CD14-positive monocyte (primary cell): ENCODE data around the gene KLHL17. TPM values are rescaled to one million over a fixed set of nuclear protein-coding genes. Genes with fewer than 3 reads are reported as not detected.

ENCODE experiments used
- DNase-seq, 3 donors: peaks; one replicate each; pipeline ENCODE4 v3.0.0-alpha.2; 2011 to 2022
- H2AFZ ChIP-seq: 2 replicates; pipeline ENCODE4 v1.6.0; 2012; ENCODE audit warnings: mild to moderate bottlenecking, low read depth, low read length, inconsistent platforms; ENCODE audit not compliant: insufficient read depth, poor library complexity, severe bottlenecking
- H3K27ac ChIP-seq, 2 donors: 1 replicate in 1 of 2; 2 replicates in 1 of 2; pipeline ENCODE4 v1.5.1; 2012 to 2013; ENCODE audit warnings: low read length in 2 of 2, control low read depth in 1 of 2, inconsistent platforms in 1 of 2, low read depth in 1 of 2, mild to moderate bottlenecking in 1 of 2
- H3K27me3 ChIP-seq, 2 donors: one replicate each; pipeline versions ENCODE4 v1.6.0 to v1.6.1; 2011 to 2013; ENCODE audit warnings: low read length in 2 of 2; ENCODE audit not compliant: control insufficient read depth in 2 of 2, insufficient read depth in 2 of 2
- H3K36me3 ChIP-seq, 2 donors: replicated peaks in 1 of 2; 1 replicate in 1 of 2; 2 replicates in 1 of 2; pipeline versions ENCODE4 v1.5.1 to v1.6.1; 2012 to 2013; ENCODE audit warnings: low read length in 2 of 2, control low read depth in 1 of 2, inconsistent platforms in 1 of 2, mild to moderate bottlenecking in 1 of 2; ENCODE audit not compliant: insufficient read depth in 2 of 2, control insufficient read depth in 1 of 2
- H3K4me1 ChIP-seq, 2 donors: 1 replicate in 1 of 2; 2 replicates in 1 of 2; pipeline versions ENCODE4 v1.5.1 to v1.6.1; 2012 to 2013; ENCODE audit warnings: low read length in 2 of 2, control low read depth in 1 of 2, inconsistent platforms in 1 of 2, mild to moderate bottlenecking in 1 of 2, moderate library complexity in 1 of 2; ENCODE audit not compliant: insufficient read depth in 2 of 2, control insufficient read depth in 1 of 2
- H3K4me2 ChIP-seq: replicated peaks from 2 replicates; pipeline ENCODE3; 2012; ENCODE audit warnings: low read length, moderate library complexity, mild to moderate bottlenecking; ENCODE audit not compliant: poor library complexity, severe bottlenecking; ENCODE audit errors: extremely low read depth
- H3K4me3 ChIP-seq, 3 experiments: fragments of 200-600 bp in 1 of 3; sonication (generic) in 1 of 3; replicated peaks in 1 of 3; 1 replicate in 2 of 3; 2 replicates in 1 of 3; pipeline ENCODE4 v1.5.1; 2011 to 2013; ENCODE audit warnings: low read length in 3 of 3, mild to moderate bottlenecking in 3 of 3, control low read depth in 2 of 3, low read depth in 2 of 3, inconsistent platforms in 1 of 3, moderate library complexity in 1 of 3
- H3K79me2 ChIP-seq: 2 replicates; pipeline ENCODE4 v1.6.0; 2012; ENCODE audit warnings: mild to moderate bottlenecking, control low read depth, inconsistent platforms, low read length, moderate library complexity; ENCODE audit not compliant: insufficient read depth
- H3K9ac ChIP-seq: 2 replicates; pipeline ENCODE4 v1.6.0; 2017; ENCODE audit warnings: low read length, mild to moderate bottlenecking; ENCODE audit not compliant: insufficient read depth, poor library complexity, severe bottlenecking
- H3K9me3 ChIP-seq, 2 donors: replicated peaks in 1 of 2; 1 replicate in 1 of 2; 2 replicates in 1 of 2; pipeline versions ENCODE4 v1.5.1 to v1.6.1; 2012 to 2013; ENCODE audit warnings: low read length in 2 of 2, control low read depth in 1 of 2; ENCODE audit not compliant: control insufficient read depth in 1 of 2, insufficient read depth in 1 of 2
- H4K20me1 ChIP-seq: 2 replicates; pipeline ENCODE4 v1.6.0; 2012; ENCODE audit warnings: mild to moderate bottlenecking, low read length, control low read depth, moderate library complexity; ENCODE audit not compliant: insufficient read depth
- H3K27ac Mint-ChIP-seq, 7 donors: one replicate each; pipeline ENCODE4 v1.8.0; 2020; ENCODE audit warnings: mild to moderate bottlenecking in 7 of 7, mixed read lengths in 7 of 7, moderate library complexity in 6 of 7, inconsistent platforms in 2 of 7
- H3K27me3 Mint-ChIP-seq, 3 donors: one replicate each; pipeline ENCODE4 v1.8.0; 2021 to 2022; ENCODE audit warnings: low read depth in 3 of 3, mild to moderate bottlenecking in 3 of 3, mixed read lengths in 3 of 3, moderate library complexity in 3 of 3, inconsistent platforms in 1 of 3
- H3K36me3 Mint-ChIP-seq, 2 donors: one replicate each; pipeline ENCODE4 v1.8.0; 2020; ENCODE audit warnings: mixed read lengths in 2 of 2, inconsistent platforms in 1 of 2, mild to moderate bottlenecking in 1 of 2
- H3K4me1 Mint-ChIP-seq: one replicate; pipeline ENCODE4 v1.8.0; 2020; ENCODE audit warnings: mild to moderate bottlenecking, mixed read lengths
- H3K4me3 Mint-ChIP-seq, 2 donors: one replicate each; pipeline ENCODE4 v1.8.0; 2020; ENCODE audit warnings: mild to moderate bottlenecking in 2 of 2, mixed read lengths in 2 of 2, moderate library complexity in 1 of 2
- H3K9me3 Mint-ChIP-seq, 7 donors: one replicate each; pipeline ENCODE4 v1.8.0; 2020 to 2022; ENCODE audit warnings: mixed read lengths in 7 of 7, mild to moderate bottlenecking in 6 of 7, moderate library complexity in 6 of 7, inconsistent platforms in 2 of 7
- CTCF ChIP-seq: fragments of 200-600 bp; IDR thresholded peaks from one replicate; pipeline ENCODE4 v1.8.0; 2022; ENCODE audit warnings: antibody characterized with exemption, mild to moderate bottlenecking
- WGBS: methylation state at CpG from one replicate; pipeline ENCODE4 v1.1.5; 2013; ENCODE audit warnings: missing lambda C conversion rate; ENCODE audit not compliant: insufficient coverage; 5-methylcytosine and 5-hydroxymethylcytosine counted together
- intact Hi-C, 2 donors: fragments of 100-400 bp; cut with micrococcal nuclease; formaldehyde crosslinking; loops; one replicate each; pipeline versions ENCODE4 v1.15.0 to v1.15.1; 2023
- polyA plus RNA-seq, 3 donors: library from polyadenylated mRNA; depleted of rRNA in 1 of 3; unstranded in 2 of 3; stranded (reverse) in 1 of 3; fragments of 300-500 nt in 2 of 3; fragments of >200 nt in 1 of 3; fragmentation: Illumina TruSeq in 2 of 3; gene quantifications; 1 replicate in 2 of 3; 2 replicates in 1 of 3; pipeline ENCODE4 v1.2.3, GENCODE V29; 2012 to 2021

KLHL17 gene
- polyA plus RNA-seq, 3 donors, result 0.31 to 48.1 (median 0.71) TPM

DNA sequence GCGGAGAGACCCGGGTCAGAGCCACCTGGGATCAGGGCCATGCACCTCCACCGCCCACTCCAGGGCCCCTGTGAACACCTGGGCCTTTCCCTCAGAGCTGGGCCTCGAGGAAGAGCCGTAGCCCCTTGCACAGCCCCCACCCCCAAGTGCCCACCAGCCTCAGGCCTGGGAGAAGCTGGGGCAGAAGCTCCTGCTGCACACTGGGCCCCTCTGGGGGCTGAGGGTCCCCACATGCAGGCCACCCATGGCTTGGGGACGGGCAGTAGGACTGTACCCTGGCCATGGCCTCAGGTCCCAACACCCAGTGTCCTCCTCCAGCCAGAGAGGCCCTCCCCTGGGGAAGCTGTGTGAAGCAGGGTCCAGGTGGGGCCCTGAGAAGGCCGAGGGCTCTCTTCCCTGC is 7.8 kb upstream of the KLHL17 start:
- peak overlapping the region in 1 of 7 donors; percentile 52 for H3K27ac Mint-ChIP-seq
- Histone ChIP-seq H3K36me3 (peaks cover 88 to 96% of the 10 kb centered on the region in 2 donors), H4K20me1 (peaks cover 44% of the 10 kb centered on the region), H3K4me3 (no peak overlapping the region), H2AFZ (no peak overlapping the region), H3K27me3 (no peaks in the 10 kb centered on the region), H3K4me2 (no peak overlapping the region), H3K4me1 (peaks cover 0 to 26% of the 10 kb centered on the region in 2 donors), H3K79me2 (peaks cover 8% of the 10 kb centered on the region), H3K27ac (no peak overlapping the region), H3K9me3 (no peaks in the 10 kb centered on the region), H3K9ac (no peak overlapping the region)
- TF ChIP-seq CTCF, result no peak
- no peak overlapping the region for H3K4me3 Mint-ChIP-seq
- H3K4me1 Mint-ChIP-seq, result peaks cover 23% of the 10 kb centered on the region
- 100% methylated on average over 5 of the region's 7 CpGs for WGBS
- H3K36me3 Mint-ChIP-seq, result peaks cover 84 to 95% of the 10 kb centered on the region in 2 donors
- DNase-seq, result no peak
- intact Hi-C loops, result no loop called here
- no peaks in the 10 kb centered on the region for H3K9me3 Mint-ChIP-seq
- peaks cover 0 to 5% (median 0%) of the 10 kb centered on the region in 3 donors for H3K27me3 Mint-ChIP-seq

- Histone ChIP-seq H3K4me3 (no peak overlapping the region), H3K4me1 (peaks cover 11 to 38% of the 10 kb centered on the region in 2 donors), H3K79me2 (peaks cover 19% of the 10 kb centered on the region), H3K9me3 (no peaks in the 10 kb centered on the region), H2AFZ (no peak overlapping the region), H3K9ac (no peak overlapping the region), H4K20me1 (peaks cover 51% of the 10 kb centered on the region), H3K36me3 (peaks cover 77 to 85% of the 10 kb centered on the region in 2 donors), H3K27ac (no peak overlapping the region), H3K27me3 (no peaks in the 10 kb centered on the region), H3K4me2 (no peak overlapping the region)
- H3K27me3 Mint-ChIP-seq, result peaks cover 0 to 4% (median 0%) of the 10 kb centered on the region in 3 donors
- H3K4me1 Mint-ChIP-seq, result peaks cover 34% of the 10 kb centered on the region
- intact Hi-C loops, result no loop called here
- H3K4me3 Mint-ChIP-seq, result no peak overlapping the region
- H3K36me3 Mint-ChIP-seq, result peaks cover 72 to 84% of the 10 kb centered on the region in 2 donors
- DNase-seq, result no peak
- TF ChIP-seq CTCF, result no peak
- no peaks in the 10 kb centered on the region for H3K9me3 Mint-ChIP-seq
- H3K27ac Mint-ChIP-seq, result no peak overlapping the region
- 94% methylated on average over 27 of the region's 32 CpGs for WGBS
Observed at GRCh38 chr1:953524-954320, 6.7 kb upstream of the KLHL17 start.
